GM19043 (cell line): Measurements from ENCODE around the gene RALGPS1.

Experiments used
- ATAC-seq: cut with Tn5 transposase; IDR thresholded peaks from one replicate; pipeline ENCODE4 v1.9.1; 2021; ENCODE audit warnings: low read depth; ENCODE audit not compliant: unreplicated experiment

Gene RALGPS1

GRCh38 chr9:127112735-127113161 is 198.2 kb downstream of the RALGPS1 start:
- ATAC-seq: no peak

- no peak for ATAC-seq
These were observed 198.8 kb downstream of the RALGPS1 start for GRCh38 chr9:127113191-127113972.

- ATAC-seq: no peak
These were observed 200.0 kb downstream of the RALGPS1 start for GRCh38 chr9:127114606-127115005.

GRCh38 chr9:127116088-127116726 is 201.6 kb downstream of the RALGPS1 start:
- no peak for ATAC-seq

- no peak for ATAC-seq
These were observed 202.4 kb downstream of the RALGPS1 start for GRCh38 chr9:127116957-127117356.

- no peak for ATAC-seq
These were observed 203.2 kb downstream of the RALGPS1 start for GRCh38 chr9:127117801-127118200.

- ATAC-seq: no peak
These were observed 204.2 kb downstream of the RALGPS1 start for GRCh38 chr9:127118597-127119319.

GRCh38 chr9:127119320-127119709 is 204.7 kb downstream of the RALGPS1 start:
- ATAC-seq: no peak

GRCh38 chr9:127121628-127122175 is 207.1 kb downstream of the RALGPS1 start:
- ATAC-seq: no peak

- no peak for ATAC-seq
These were observed 207.8 kb downstream of the RALGPS1 start, which contains the start of gene ANGPTL2 for GRCh38 chr9:127122176-127123063. Gene ANGPTL2 (minus strand): TSS chr9:127122635. CDS start chr9:127108731, 13,904 bp downstream.

GRCh38 chr9:127123064-127123890 is 208.7 kb downstream of the RALGPS1 start:
- ATAC-seq: no peak

- no peak for ATAC-seq
These were observed 209.5 kb downstream of the RALGPS1 start for GRCh38 chr9:127124111-127124531.

- no peak for ATAC-seq
These were observed 210.2 kb downstream of the RALGPS1 start for GRCh38 chr9:127124792-127125191.

- no peak for ATAC-seq
These were observed 212.4 kb downstream of the RALGPS1 start for GRCh38 chr9:127126971-127127370.

- no peak for ATAC-seq
These were observed 213.9 kb downstream of the RALGPS1 start for GRCh38 chr9:127128341-127129072.

- ATAC-seq: no peak
These were observed 214.6 kb downstream of the RALGPS1 start for GRCh38 chr9:127129073-127129717.

GRCh38 chr9:127129718-127130085 is 215.1 kb downstream of the RALGPS1 start:
- ATAC-seq: no peak

GRCh38 chr9:127130235-127130634 is 215.7 kb downstream of the RALGPS1 start:
- ATAC-seq: no peak
